OCI-LY1 (cell line): ENCODE measurements around the gene DTX2.
"Not testable (repeated sequence)": the region's sequence is repeated elsewhere in the genome, so short reads cannot be mapped to it uniquely, and the experiment has no call there.

Experiments used
- H2AFZ ChIP-seq: fragments of 200-600 bp; sonication (generic), shearing (Covaris generic); 2 replicates; pipeline ENCODE4 v1.6.0; 2014; ENCODE audit warnings: antibody characterized with exemption, mild to moderate bottlenecking, low read length
- H3F3A ChIP-seq: fragments of 200-600 bp; sonication (generic), shearing (Covaris generic); 2 replicates; pipeline ENCODE4 v1.6.0; 2014; ENCODE audit warnings: mild to moderate bottlenecking, antibody characterized with exemption, low read length, moderate library complexity; ENCODE audit not compliant: insufficient read depth
- H3K27ac ChIP-seq: fragments of 200-600 bp; sonication (generic); 2 replicates; pipeline ENCODE4 v1.5.1; 2014; ENCODE audit warnings: low read length, mixed run types, mild to moderate bottlenecking, low read depth; ENCODE audit not compliant: poor library complexity, severe bottlenecking
- H3K27me3 ChIP-seq: fragments of 200-600 bp; sonication (generic); 2 replicates; pipeline ENCODE4 v1.6.0; 2014; ENCODE audit warnings: antibody characterized with exemption, mild to moderate bottlenecking, low read length, moderate library complexity; ENCODE audit not compliant: insufficient read depth
- H3K36me3 ChIP-seq: fragments of 200-600 bp; sonication (generic); 2 replicates; pipeline ENCODE4 v1.6.1; 2014; ENCODE audit warnings: mild to moderate bottlenecking, antibody characterized with exemption, low read length, moderate library complexity, mixed read lengths; ENCODE audit not compliant: insufficient read depth
- H3K4me1 ChIP-seq: fragments of 200-600 bp; sonication (generic); 2 replicates; pipeline ENCODE4 v1.5.1; 2014; ENCODE audit warnings: mild to moderate bottlenecking, low read length, moderate library complexity; ENCODE audit not compliant: insufficient read depth, severe bottlenecking
- H3K4me2 ChIP-seq: fragments of 200-600 bp; sonication (generic), shearing (Covaris generic); 2 replicates; pipeline ENCODE4 v1.6.1; 2014; ENCODE audit warnings: low read length
- H3K4me3 ChIP-seq: fragments of 200-600 bp; sonication (generic); 2 replicates; pipeline ENCODE4 v1.5.1; 2014; ENCODE audit warnings: low read length, low read depth, mild to moderate bottlenecking, mixed read lengths; ENCODE audit not compliant: poor library complexity, severe bottlenecking
- H3K79me2 ChIP-seq: fragments of 200-600 bp; shearing (Covaris generic); 2 replicates; pipeline ENCODE4 v1.6.1; 2016; ENCODE audit warnings: mixed run types, low read length, mixed read lengths; ENCODE audit not compliant: insufficient read depth
- H3K9ac ChIP-seq: fragments of 200-600 bp; sonication (generic), shearing (Covaris generic); 2 replicates; pipeline ENCODE4 v1.6.1; 2014; ENCODE audit warnings: mild to moderate bottlenecking, low read length, mixed read lengths
- H3K9me2 ChIP-seq: fragments of 200-600 bp; sonication (generic), shearing (Covaris generic); 2 replicates; pipeline ENCODE4 v1.6.1; 2014; ENCODE audit warnings: low read depth, mild to moderate bottlenecking, low read length, mixed read lengths
- H3K9me3 ChIP-seq: fragments of 200-600 bp; shearing (Covaris generic); 2 replicates; pipeline ENCODE4 v1.6.1; 2014; ENCODE audit warnings: low read length, mixed read lengths
- H4K20me1 ChIP-seq: fragments of 200-600 bp; sonication (generic), shearing (Covaris generic); 2 replicates; pipeline ENCODE4 v1.6.0; 2016; ENCODE audit warnings: mild to moderate bottlenecking, low read length; ENCODE audit not compliant: insufficient read depth
- CTCF ChIP-seq: fragments of 200-600 bp; sonication (generic), shearing (Covaris generic); IDR thresholded peaks from 2 replicates; pipeline ENCODE4 v1.5.1; 2017; ENCODE audit warnings: mild to moderate bottlenecking, antibody characterized with exemption, low read length, moderate library complexity, mixed read lengths
- EZH2 ChIP-seq: fragments of 200-600 bp; sonication (generic), shearing (Covaris generic); IDR thresholded peaks from 2 replicates; pipeline ENCODE4 v1.8.0; 2017; ENCODE audit warnings: borderline replicate concordance, mixed run types, mild to moderate bottlenecking, antibody characterized with exemption, low read length, moderate library complexity, mixed read lengths

The DTX2 gene

GRCh38 chr7:76423666-76424412 lies 37.7 kb upstream of the DTX2 start:
- Histone ChIP-seq H3K4me2 (no peak overlapping the region), H3K27me3 (0 out of 2 replicates have a peak, but pooled peaks cover 2% of the 10 kb centered on the region), H3F3A (no peaks in the 10 kb centered on the region), H3K4me3 (no peak overlapping the region), H3K36me3 (no peaks in the 10 kb centered on the region), H3K9me3 (no peaks in the 10 kb centered on the region), H2AFZ (no peak overlapping the region), H4K20me1 (no peaks in the 10 kb centered on the region), H3K9me2 (no peaks in the 10 kb centered on the region), H3K9ac (no peak overlapping the region), H3K27ac (no peak overlapping the region), H3K4me1 (no peaks in the 10 kb centered on the region), H3K79me2 (no peaks in the 10 kb centered on the region)
- TF ChIP-seq EZH2 (no peak), CTCF (no peak)

- Histone ChIP-seq H3F3A (no peaks in the 10 kb centered on the region), H3K79me2 (no peaks in the 10 kb centered on the region), H3K4me3 (no peak within 1 kb of the TSS), H2AFZ (no peak within 1 kb of the TSS), H3K27me3 (no peaks in the 10 kb centered on the region), H3K9me3 (no peaks in the 10 kb centered on the region), H3K27ac (no peak within 1 kb of the TSS), H3K36me3 (no peaks in the 10 kb centered on the region), H3K4me2 (no peak within 1 kb of the TSS), H3K4me1 (no peaks in the 10 kb centered on the region), H4K20me1 (no peaks in the 10 kb centered on the region), H3K9ac (no peak within 1 kb of the TSS), H3K9me2 (no peaks in the 10 kb centered on the region)
- TF ChIP-seq EZH2 (no peak), CTCF (no peak)
Measured at GRCh38 chr7:76424413-76425111, 36.9 kb upstream of the DTX2 start, which contains the start of gene ZP3. Gene ZP3, plus strand, starts transcription at chr7:76424950. Its CDS starts 15 bp downstream, at chr7:76424965.

- Histone ChIP-seq H3K9ac (no peak overlapping the region), H3K36me3 (no peaks in the 10 kb centered on the region), H3K27ac (no peak overlapping the region), H3K9me2 (no peaks in the 10 kb centered on the region), H4K20me1 (no peaks in the 10 kb centered on the region), H3K9me3 (no peaks in the 10 kb centered on the region), H2AFZ (no peak overlapping the region), H3K79me2 (no peaks in the 10 kb centered on the region), H3K4me3 (no peak overlapping the region), H3K27me3 (no peaks in the 10 kb centered on the region), H3F3A (no peaks in the 10 kb centered on the region), H3K4me2 (no peak overlapping the region), H3K4me1 (no peaks in the 10 kb centered on the region)
- TF ChIP-seq EZH2 (no peak), CTCF (no peak)
Measured at GRCh38 chr7:76425156-76425555, 36.4 kb upstream of the DTX2 start.

- not testable (repeated sequence) for H3K4me1 ChIP-seq, H3K27me3 ChIP-seq, H3K79me2 ChIP-seq, H3K4me2 ChIP-seq, H3K27ac ChIP-seq, H4K20me1 ChIP-seq, H3K9me2 ChIP-seq, H2AFZ ChIP-seq, H3K9me3 ChIP-seq, H3K9ac ChIP-seq, H3K4me3 ChIP-seq, H3F3A ChIP-seq, H3K36me3 ChIP-seq
Measured at GRCh38 chr7:76425558-76425957, 36.0 kb upstream of the DTX2 start.
